Effector memory CD8-positive, alpha-beta T cell (primary cell): ENCODE data around the gene NFE2L2.
"Not testable (repeated sequence)": the region's sequence is repeated elsewhere in the genome, so short reads cannot be mapped to it uniquely, and the experiment has no call there.

ENCODE experiments used
- ATAC-seq: fragments of 150-1000 bp; cut with Tn5 transposase; replicated peaks from 2 replicates; pipeline ENCODE4 v1.10.0; 2021; ENCODE audit warnings: mild to moderate bottlenecking, moderate library complexity
- DNase-seq, 3 experiments: peaks; one replicate each; pipeline ENCODE4 v3.0.0; 2021
- H3K27ac Mint-ChIP-seq, 2 donors: one replicate each; pipeline ENCODE4 v1.8.0; 2022; ENCODE audit warnings: mild to moderate bottlenecking in 2 of 2, mixed read lengths in 2 of 2, moderate library complexity in 2 of 2
- H3K27me3 Mint-ChIP-seq, 2 donors: one replicate each; pipeline ENCODE4 v1.8.0; 2022; ENCODE audit warnings: mixed read lengths in 2 of 2
- H3K36me3 Mint-ChIP-seq: one replicate; pipeline ENCODE4 v1.8.0; 2022; ENCODE audit warnings: mild to moderate bottlenecking, moderate library complexity, mixed read lengths; ENCODE audit not compliant: insufficient read depth
- H3K4me1 Mint-ChIP-seq, 2 donors: one replicate each; pipeline ENCODE4 v1.8.0; 2022; ENCODE audit warnings: low read depth in 2 of 2, mixed read lengths in 2 of 2
- H3K4me3 Mint-ChIP-seq, 2 donors: one replicate each; pipeline ENCODE4 v1.8.0; 2022; ENCODE audit warnings: mild to moderate bottlenecking in 2 of 2, mixed read lengths in 2 of 2, moderate library complexity in 2 of 2
- H3K9me3 Mint-ChIP-seq, 2 donors: one replicate each; pipeline ENCODE4 v1.8.0; 2022; ENCODE audit warnings: mixed read lengths in 2 of 2

Gene NFE2L2

GRCh38 chr2:177229442-177230242 lies 34.9 kb downstream of the NFE2L2 start:
- Mint-ChIP-seq H3K27me3 (no peaks in the 10 kb centered on the region), H3K36me3 (peaks cover 94% of the 10 kb centered on the region), H3K27ac (peak overlapping the region; percentile 30 to 41), H3K9me3 (no peaks in the 10 kb centered on the region), H3K4me3 (no peak overlapping the region), H3K4me1 (peaks cover 19 to 41% of the 10 kb centered on the region in 2 donors)
- ATAC-seq (no peak), DNase-seq (no peak)

GRCh38 chr2:177225965-177226360 lies 38.6 kb downstream of the NFE2L2 start:
- DNase-seq = no peak
- peak overlapping the region in 1 of 2 donors; percentile 62 for H3K27ac Mint-ChIP-seq

GRCh38 chr2:177223436-177223835 lies 41.1 kb downstream of the NFE2L2 start:
- not testable (repeated sequence) for DNase-seq, H3K27ac Mint-ChIP-seq, H3K27me3 Mint-ChIP-seq, H3K9me3 Mint-ChIP-seq, ATAC-seq, H3K4me3 Mint-ChIP-seq
- Mint-ChIP-seq H3K4me1 (peaks cover 19 to 36% of the 10 kb centered on the region in 2 donors), H3K36me3 (peaks cover 98% of the 10 kb centered on the region)

More at GRCh38 chr2:177225965-177226360, 38.6 kb downstream of the NFE2L2 start:
- no peak for ATAC-seq
- Mint-ChIP-seq H3K27me3 (no peaks in the 10 kb centered on the region), H3K36me3 (peaks cover 96% of the 10 kb centered on the region), H3K9me3 (no peaks in the 10 kb centered on the region), H3K4me1 (peaks cover 24 to 40% of the 10 kb centered on the region in 2 donors), H3K4me3 (no peak overlapping the region)

- peaks cover 20 to 30% of the 10 kb centered on the region in 2 donors for H3K4me1 Mint-ChIP-seq
- no peaks in the 10 kb centered on the region for H3K9me3 Mint-ChIP-seq
- ATAC-seq (no peak), DNase-seq (no peak)
- H3K27me3 Mint-ChIP-seq = no peaks in the 10 kb centered on the region
- peak overlapping the region in 1 of 2 donors; percentile 79 for H3K27ac Mint-ChIP-seq
- peaks cover 98% of the 10 kb centered on the region for H3K36me3 Mint-ChIP-seq
- no peak overlapping the region for H3K4me3 Mint-ChIP-seq
These were observed 42.6 kb downstream of the NFE2L2 start for GRCh38 chr2:177221970-177222369.

GRCh38 chr2:177221534-177221933 lies 43.0 kb downstream of the NFE2L2 start:
- Mint-ChIP-seq H3K36me3 (peaks cover 98% of the 10 kb centered on the region), H3K4me1 (peaks cover 21 to 31% of the 10 kb centered on the region in 2 donors), H3K9me3 (no peaks in the 10 kb centered on the region), H3K27me3 (no peaks in the 10 kb centered on the region), H3K4me3 (no peak overlapping the region), H3K27ac (peak overlapping the region in 1 of 2 donors; percentile 79)
- ATAC-seq (no peak), DNase-seq (no peak)

GRCh38 chr2:177219787-177220186 lies 44.7 kb downstream of the NFE2L2 start:
- not testable (repeated sequence) for H3K27ac Mint-ChIP-seq, DNase-seq, ATAC-seq, H3K4me3 Mint-ChIP-seq, H3K9me3 Mint-ChIP-seq, H3K27me3 Mint-ChIP-seq
- peaks cover 98% of the 10 kb centered on the region for H3K36me3 Mint-ChIP-seq
- peaks cover 34 to 48% of the 10 kb centered on the region in 2 donors for H3K4me1 Mint-ChIP-seq

- H3K4me3 Mint-ChIP-seq = peak overlapping the region; percentile 8 to 12
- ATAC-seq (no peak), DNase-seq (no peak)
- H3K27ac Mint-ChIP-seq = peak overlapping the region; percentile 75 to 100
- no peaks in the 10 kb centered on the region for H3K9me3 Mint-ChIP-seq
- H3K4me1 Mint-ChIP-seq = peaks cover 30 to 54% of the 10 kb centered on the region in 2 donors
- H3K36me3 Mint-ChIP-seq = peaks cover 100% of the 10 kb centered on the region
- H3K27me3 Mint-ChIP-seq = no peaks in the 10 kb centered on the region
These were observed 47.2 kb downstream of the NFE2L2 start for GRCh38 chr2:177217247-177217843.

GRCh38 chr2:177212891-177213856 lies 51.4 kb downstream of the NFE2L2 start:
- peak overlapping the region; percentile 99 to 100 for H3K27ac Mint-ChIP-seq
- H3K4me3 Mint-ChIP-seq = peak overlapping the region; percentile 91 to 93
- peak; percentile 84 to 88 (median 88) for DNase-seq
- peaks cover 69% of the 10 kb centered on the region for H3K36me3 Mint-ChIP-seq
- peaks cover 31 to 41% of the 10 kb centered on the region in 2 donors for H3K4me1 Mint-ChIP-seq
- H3K9me3 Mint-ChIP-seq = no peaks in the 10 kb centered on the region
- peak; percentile 62 for ATAC-seq
- H3K27me3 Mint-ChIP-seq = no peaks in the 10 kb centered on the region

- peak within 1 kb of the TSS; percentile 99 to 100 for H3K27ac Mint-ChIP-seq
- ATAC-seq (peak; percentile 79), DNase-seq (peak; percentile 100)
- peak within 1 kb of the TSS; percentile 91 to 93 for H3K4me3 Mint-ChIP-seq
- H3K27me3 Mint-ChIP-seq = no peaks in the 10 kb centered on the region
- no peaks in the 10 kb centered on the region for H3K9me3 Mint-ChIP-seq
- peaks cover 27 to 41% of the 10 kb centered on the region in 2 donors for H3K4me1 Mint-ChIP-seq
- H3K36me3 Mint-ChIP-seq = peaks cover 60% of the 10 kb centered on the region
These were observed 52.2 kb downstream of the NFE2L2 start, which contains the start of gene HNRNPA3 for GRCh38 chr2:177212106-177212890. TSS of gene HNRNPA3 (plus strand) at chr2:177212794. CDS start at chr2:177212800, 6 bp downstream.

GRCh38 chr2:177211576-177212105 lies 52.9 kb downstream of the NFE2L2 start:
- ATAC-seq (no peak), DNase-seq (no peak)
- Mint-ChIP-seq H3K36me3 (peaks cover 54% of the 10 kb centered on the region), H3K27ac (peak overlapping the region; percentile 99 to 100), H3K9me3 (no peaks in the 10 kb centered on the region), H3K27me3 (no peaks in the 10 kb centered on the region), H3K4me3 (peak overlapping the region; percentile 91 to 93), H3K4me1 (peaks cover 26 to 40% of the 10 kb centered on the region in 2 donors)

- Mint-ChIP-seq H3K27ac (peak overlapping the region; percentile 99 to 100), H3K4me3 (peak overlapping the region; percentile 91 to 93), H3K27me3 (no peaks in the 10 kb centered on the region), H3K4me1 (peaks cover 22 to 36% of the 10 kb centered on the region in 2 donors), H3K9me3 (no peaks in the 10 kb centered on the region), H3K36me3 (peaks cover 49% of the 10 kb centered on the region)
- ATAC-seq = no peak
- no peak for DNase-seq
These were observed 53.4 kb downstream of the NFE2L2 start for GRCh38 chr2:177211169-177211568.

GRCh38 chr2:177207101-177207500 lies 57.4 kb downstream of the NFE2L2 start:
- H3K4me3 Mint-ChIP-seq = no peak overlapping the region

More at GRCh38 chr2:177207101-177207500, 57.4 kb downstream of the NFE2L2 start:
- Mint-ChIP-seq H3K9me3 (no peaks in the 10 kb centered on the region), H3K4me1 (peaks cover 8 to 11% of the 10 kb centered on the region in 2 donors), H3K27me3 (no peaks in the 10 kb centered on the region), H3K36me3 (peaks cover 8% of the 10 kb centered on the region), H3K27ac (peak overlapping the region in 1 of 2 donors; percentile 52)
- DNase-seq = no peak
- no peak for ATAC-seq
